GM12891 (cell line): Measurements from ENCODE around the gene NKAIN4.
"Not testable (repeated sequence)": the region's sequence is repeated elsewhere in the genome, so short reads cannot be mapped to it uniquely, and the experiment has no call there.

Source experiments
- DNase-seq: peaks from one replicate; pipeline ENCODE4 v3.0.0; 2011; ENCODE audit warnings: low spot score; ENCODE audit not compliant: insufficient read length
- FAIRE-seq: peaks from 2 replicates; lab custom pipeline; 2011; peaks lifted over from hg19 to GRCh38; lab: Jason Lieb, UNC
- PAX5 ChIP-seq: IDR thresholded peaks from 2 replicates; pipeline ENCODE4 v1.6.1; 2011; ENCODE audit warnings: low read length, moderate library complexity, mild to moderate bottlenecking; ENCODE audit not compliant: insufficient read depth, severe bottlenecking
- POLR2A ChIP-seq: IDR thresholded peaks from 2 replicates; pipeline ENCODE4 v1.6.1; 2011; ENCODE audit warnings: low read depth, low read length, control low read depth
- POLR2AphosphoS5 ChIP-seq: IDR thresholded peaks from 2 replicates; pipeline ENCODE4 v1.6.1; 2011; ENCODE audit warnings: low read depth, low read length, control low read depth
- POU2F2 ChIP-seq: IDR thresholded peaks from 2 replicates; pipeline ENCODE4 v1.6.1; 2011; ENCODE audit warnings: low read depth, mild to moderate bottlenecking, control low read depth, low read length, moderate library complexity
- SPI1 ChIP-seq: IDR thresholded peaks from 2 replicates; pipeline ENCODE4 v1.6.1; 2011; ENCODE audit warnings: low read depth, low read length, control low read depth
- TAF1 ChIP-seq: IDR thresholded peaks from 2 replicates; pipeline ENCODE4 v1.6.1; 2011; ENCODE audit warnings: low read depth, low read length, control low read depth

NKAIN4 gene

GRCh38 chr20:63252284-63252711 lies 2.0 kb downstream of the NKAIN4 start:
- TF ChIP-seq POLR2A = no peak
- no peak for TF ChIP-seq TAF1
- no peak for TF ChIP-seq PAX5
- no peak for TF ChIP-seq SPI1
- TF ChIP-seq POU2F2 = no peak
- no peak for TF ChIP-seq POLR2AphosphoS5
- FAIRE-seq = no peak

DNA sequence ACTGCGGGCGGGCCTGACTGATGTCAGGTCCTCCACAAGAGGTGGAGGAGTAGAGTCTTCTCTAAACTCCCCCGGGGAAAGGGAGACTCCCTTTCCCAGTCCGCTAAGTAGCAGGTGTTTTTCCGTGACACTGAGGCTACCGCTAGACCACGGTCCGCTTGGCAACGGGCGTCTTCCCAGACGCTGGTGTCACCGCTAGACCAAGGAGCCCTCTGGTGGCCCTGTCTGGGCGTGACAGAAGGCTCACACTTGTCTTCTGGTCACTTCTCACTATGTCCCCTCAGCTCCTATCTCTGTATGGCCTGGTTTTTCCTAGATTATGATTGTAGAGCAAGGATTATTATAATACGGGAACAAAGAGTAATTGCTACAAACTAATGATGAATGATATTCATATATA lies 2.9 kb downstream of the NKAIN4 start:
- DNase-seq, FAIRE-seq: not testable (repeated sequence)

More at GRCh38 chr20:63252284-63252711, 2.0 kb downstream of the NKAIN4 start:
- DNase-seq = no peak

DNA sequence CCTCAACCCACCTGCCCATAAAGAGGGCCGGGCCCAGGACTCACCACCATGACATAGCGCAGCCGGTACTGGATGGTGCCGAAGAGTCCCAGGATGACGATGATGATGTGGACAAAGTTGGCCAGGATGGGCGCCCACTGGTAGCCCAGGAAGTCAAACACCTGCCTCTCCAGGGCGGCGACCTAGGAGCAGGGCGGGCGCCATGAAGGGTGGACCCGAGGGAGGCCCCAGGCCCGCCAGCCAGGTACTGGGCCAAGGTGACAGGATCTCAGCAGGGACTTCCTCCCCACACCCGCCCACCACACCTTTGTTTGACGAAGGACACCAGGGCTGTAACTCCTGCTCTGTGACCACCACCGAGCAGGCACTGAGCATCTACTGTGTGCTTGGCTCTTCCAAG lies 4.4 kb downstream of the NKAIN4 start:
- DNase-seq = no peak
- TF ChIP-seq POLR2A (no peak), TAF1 (no peak), PAX5 (no peak), SPI1 (no peak), POU2F2 (no peak)
- FAIRE-seq = no peak

DNA sequence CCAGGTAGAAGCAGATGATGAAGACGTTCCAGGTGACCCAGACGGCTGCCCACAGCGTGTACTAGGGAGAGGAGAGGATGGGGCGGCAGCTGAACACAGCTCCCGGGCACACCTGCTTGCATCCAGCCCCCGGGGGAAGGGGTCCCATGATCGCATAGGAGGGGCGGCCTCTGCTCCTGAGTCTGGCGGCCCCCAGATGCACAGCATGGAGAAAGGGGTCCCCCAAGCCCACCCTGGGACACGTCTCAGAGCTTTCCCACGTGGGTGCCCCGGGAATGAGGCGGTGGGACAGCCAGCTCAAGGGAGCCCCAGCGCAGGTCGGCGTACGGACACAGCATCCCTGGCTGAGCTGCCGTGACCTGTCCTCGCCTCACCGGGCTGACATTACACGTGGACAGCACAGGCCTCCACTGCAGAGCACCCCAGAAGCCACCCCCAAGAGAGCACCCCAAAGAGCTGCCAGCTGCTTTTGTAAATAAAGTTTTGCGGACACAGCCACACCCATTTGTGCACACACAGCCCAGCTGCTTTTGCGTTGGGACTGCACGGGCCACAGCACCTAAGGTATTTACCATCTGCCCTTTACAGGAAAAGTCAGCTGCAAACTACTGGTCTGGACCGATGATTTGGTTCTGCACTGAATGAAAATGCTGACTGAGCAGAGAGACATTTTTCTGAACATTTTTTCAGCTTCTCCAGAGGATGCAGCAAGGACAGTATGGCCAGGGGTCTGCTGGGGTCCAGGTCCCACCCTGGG lies 5.2 kb downstream of the NKAIN4 start:
- DNase-seq (no peak), FAIRE-seq (no peak)
- TF ChIP-seq POLR2A (no peak), SPI1 (no peak), POLR2AphosphoS5 (no peak), TAF1 (no peak), PAX5 (no peak), POU2F2 (no peak)

DNA sequence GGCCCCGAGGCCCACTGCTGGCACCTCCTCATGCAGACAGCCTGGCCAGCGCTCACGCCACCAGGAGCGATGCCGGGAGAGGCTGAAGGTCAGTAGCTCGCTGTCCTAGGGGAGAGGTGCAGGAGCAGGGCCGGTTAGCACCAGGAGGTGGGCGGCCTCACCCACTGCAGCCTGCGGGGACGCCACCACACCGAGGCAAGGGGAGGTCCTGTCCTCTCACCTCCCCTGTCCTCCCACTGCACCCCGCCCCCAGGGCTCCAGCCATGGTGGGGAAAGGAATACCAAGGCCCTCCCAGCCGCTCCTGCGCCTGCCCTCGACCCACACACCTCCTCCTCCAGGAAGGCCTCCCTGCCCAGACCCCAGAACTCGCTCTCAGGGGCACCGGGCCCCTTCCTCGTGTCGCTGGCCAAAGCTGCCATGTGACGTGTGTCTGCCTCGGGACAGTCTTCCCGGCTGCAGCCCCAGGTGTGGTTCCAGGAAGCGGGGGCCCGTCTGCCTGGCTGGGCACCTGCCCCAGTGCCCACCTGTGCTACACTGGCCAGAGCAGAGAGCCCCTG lies 6.5 kb downstream of the NKAIN4 start:
- DNase-seq (no peak), FAIRE-seq (no peak)
- TF ChIP-seq POLR2AphosphoS5 (no peak), SPI1 (no peak), POU2F2 (no peak), PAX5 (no peak), POLR2A (no peak), TAF1 (no peak)

- DNase-seq = no peak
- FAIRE-seq = no peak
- TF ChIP-seq POU2F2 (no peak), POLR2AphosphoS5 (no peak), TAF1 (no peak), PAX5 (no peak)
Observed at GRCh38 chr20:63246490-63247288, 7.6 kb downstream of the NKAIN4 start.

DNA sequence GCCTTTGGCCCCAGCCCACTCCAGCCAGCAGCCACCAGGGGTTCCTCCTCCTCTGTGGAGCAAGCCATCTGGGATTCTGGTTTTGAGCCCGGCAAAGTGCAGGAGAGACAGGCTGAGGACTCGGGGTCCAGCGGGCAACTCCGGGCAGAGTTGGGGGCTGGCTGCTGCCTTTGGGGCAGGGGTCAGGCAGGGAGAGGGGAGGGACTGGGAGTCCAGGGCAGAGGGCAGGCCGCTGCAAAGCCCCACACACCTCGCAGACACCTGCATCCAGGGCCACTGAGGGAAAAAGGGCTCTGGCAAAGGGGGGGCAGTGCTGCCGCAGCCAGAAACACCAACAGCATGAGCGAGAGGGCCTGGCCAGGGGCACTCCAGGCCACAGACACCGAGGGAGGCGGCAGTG lies 9.8 kb downstream of the NKAIN4 start:
- TF ChIP-seq SPI1 (no peak), TAF1 (no peak), POLR2A (no peak), POLR2AphosphoS5 (no peak), PAX5 (no peak), POU2F2 (no peak)
- FAIRE-seq (no peak), DNase-seq (no peak)

- DNase-seq (no peak), FAIRE-seq (no peak)
- no peak for TF ChIP-seq SPI1
- no peak for TF ChIP-seq PAX5
- no peak for TF ChIP-seq POU2F2
- no peak for TF ChIP-seq POLR2AphosphoS5
- no peak for TF ChIP-seq POLR2A
- TF ChIP-seq TAF1 = no peak
Observed at GRCh38 chr20:63243604-63244247, 10.5 kb downstream of the NKAIN4 start.

DNA sequence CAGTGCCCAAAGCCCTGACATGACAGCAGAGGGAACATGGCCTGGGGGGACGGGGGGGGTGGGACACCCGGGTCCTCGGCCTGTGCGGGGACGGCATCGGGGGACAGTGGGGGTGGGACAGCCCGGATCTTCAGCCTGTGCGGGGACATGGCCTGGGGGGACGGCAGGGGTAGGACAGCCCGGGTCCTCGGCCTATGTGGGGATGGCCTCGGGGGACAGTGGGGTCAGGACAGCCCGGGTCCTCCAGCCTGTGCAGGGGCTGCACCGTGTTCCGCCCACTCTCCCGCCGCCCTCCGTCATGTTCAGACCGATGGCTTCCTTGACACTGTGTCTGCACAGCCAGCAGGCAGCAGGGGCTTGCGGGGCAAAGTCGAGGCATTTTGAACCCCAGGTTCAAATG lies 11.5 kb downstream of the NKAIN4 start:
- TF ChIP-seq POLR2A = no peak
- FAIRE-seq (no peak), DNase-seq (no peak)

- DNase-seq = no peak
- FAIRE-seq = no peak
- TF ChIP-seq TAF1 (no peak), POLR2A (no peak), POLR2AphosphoS5 (no peak), PAX5 (no peak), SPI1 (no peak), POU2F2 (no peak)
Observed at GRCh38 chr20:63241272-63241671, 13.0 kb downstream of the NKAIN4 start.
